GM20000 (cell line): ENCODE results near the gene LGALS8.

Experiments
- DNase-seq: peaks from one replicate; pipeline ENCODE4 v3.0.0; 2012; ENCODE audit warnings: low spot score
- TF ChIP-seq, protein P1 (sequence below): IDR thresholded peaks from 2 replicates; pipeline ENCODE4 v1.5.1; 2012; ENCODE audit warnings: mild to moderate bottlenecking, control low read depth; ENCODE audit errors: extremely low read depth, missing control alignments

LGALS8 gene

DNA sequence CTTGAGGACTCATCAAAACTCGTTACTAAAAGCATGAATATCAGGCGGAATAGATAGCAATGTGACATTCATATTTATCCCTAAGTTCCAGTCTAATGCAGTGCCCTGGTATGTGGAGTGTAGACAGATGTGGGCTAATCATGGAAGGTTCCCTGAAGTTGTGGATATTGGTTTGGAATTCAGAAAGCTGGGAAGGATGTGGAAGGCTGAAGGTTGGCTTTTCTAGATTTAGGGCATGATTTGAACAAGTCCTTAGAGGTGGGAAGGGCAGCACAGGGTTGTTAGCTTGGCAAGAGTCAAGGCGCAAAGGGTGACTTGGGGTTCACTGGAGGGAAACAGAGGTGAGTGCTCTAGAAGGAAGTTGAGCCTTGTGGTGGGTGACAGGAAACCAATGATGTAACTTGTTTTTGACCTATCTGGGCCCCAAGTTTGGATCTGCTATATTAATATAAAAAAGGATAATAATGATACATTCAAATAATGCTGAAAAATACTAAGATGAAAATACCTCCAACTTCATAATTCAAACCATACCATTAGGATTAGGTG, 21.9 kb downstream of the LGALS8 start:
- TF ChIP-seq, protein P1, sequence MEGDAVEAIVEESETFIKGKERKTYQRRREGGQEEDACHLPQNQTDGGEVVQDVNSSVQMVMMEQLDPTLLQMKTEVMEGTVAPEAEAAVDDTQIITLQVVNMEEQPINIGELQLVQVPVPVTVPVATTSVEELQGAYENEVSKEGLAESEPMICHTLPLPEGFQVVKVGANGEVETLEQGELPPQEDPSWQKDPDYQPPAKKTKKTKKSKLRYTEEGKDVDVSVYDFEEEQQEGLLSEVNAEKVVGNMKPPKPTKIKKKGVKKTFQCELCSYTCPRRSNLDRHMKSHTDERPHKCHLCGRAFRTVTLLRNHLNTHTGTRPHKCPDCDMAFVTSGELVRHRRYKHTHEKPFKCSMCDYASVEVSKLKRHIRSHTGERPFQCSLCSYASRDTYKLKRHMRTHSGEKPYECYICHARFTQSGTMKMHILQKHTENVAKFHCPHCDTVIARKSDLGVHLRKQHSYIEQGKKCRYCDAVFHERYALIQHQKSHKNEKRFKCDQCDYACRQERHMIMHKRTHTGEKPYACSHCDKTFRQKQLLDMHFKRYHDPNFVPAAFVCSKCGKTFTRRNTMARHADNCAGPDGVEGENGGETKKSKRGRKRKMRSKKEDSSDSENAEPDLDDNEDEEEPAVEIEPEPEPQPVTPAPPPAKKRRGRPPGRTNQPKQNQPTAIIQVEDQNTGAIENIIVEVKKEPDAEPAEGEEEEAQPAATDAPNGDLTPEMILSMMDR = no peak
- no peak for DNase-seq

DNA sequence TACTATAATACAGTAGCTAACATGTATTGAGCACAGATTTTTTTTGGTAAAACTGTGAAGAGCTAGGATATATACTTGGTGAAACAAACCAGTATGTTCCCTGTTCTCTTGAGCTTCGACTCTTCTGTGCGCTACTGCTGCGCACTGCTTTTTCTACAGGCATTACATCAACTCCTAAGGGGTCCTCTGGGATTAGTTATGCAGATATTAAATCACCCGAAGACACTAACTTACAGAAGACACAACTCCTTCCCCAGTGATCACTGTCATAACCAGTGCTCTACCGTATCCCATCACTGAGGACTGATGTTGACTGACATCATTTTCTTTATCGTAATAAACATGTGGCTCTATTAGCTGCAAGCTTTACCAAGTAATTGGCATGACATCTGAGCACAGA, 24.7 kb downstream of the LGALS8 start:
- TF ChIP-seq, protein P1 = no peak
- no peak for DNase-seq

DNA sequence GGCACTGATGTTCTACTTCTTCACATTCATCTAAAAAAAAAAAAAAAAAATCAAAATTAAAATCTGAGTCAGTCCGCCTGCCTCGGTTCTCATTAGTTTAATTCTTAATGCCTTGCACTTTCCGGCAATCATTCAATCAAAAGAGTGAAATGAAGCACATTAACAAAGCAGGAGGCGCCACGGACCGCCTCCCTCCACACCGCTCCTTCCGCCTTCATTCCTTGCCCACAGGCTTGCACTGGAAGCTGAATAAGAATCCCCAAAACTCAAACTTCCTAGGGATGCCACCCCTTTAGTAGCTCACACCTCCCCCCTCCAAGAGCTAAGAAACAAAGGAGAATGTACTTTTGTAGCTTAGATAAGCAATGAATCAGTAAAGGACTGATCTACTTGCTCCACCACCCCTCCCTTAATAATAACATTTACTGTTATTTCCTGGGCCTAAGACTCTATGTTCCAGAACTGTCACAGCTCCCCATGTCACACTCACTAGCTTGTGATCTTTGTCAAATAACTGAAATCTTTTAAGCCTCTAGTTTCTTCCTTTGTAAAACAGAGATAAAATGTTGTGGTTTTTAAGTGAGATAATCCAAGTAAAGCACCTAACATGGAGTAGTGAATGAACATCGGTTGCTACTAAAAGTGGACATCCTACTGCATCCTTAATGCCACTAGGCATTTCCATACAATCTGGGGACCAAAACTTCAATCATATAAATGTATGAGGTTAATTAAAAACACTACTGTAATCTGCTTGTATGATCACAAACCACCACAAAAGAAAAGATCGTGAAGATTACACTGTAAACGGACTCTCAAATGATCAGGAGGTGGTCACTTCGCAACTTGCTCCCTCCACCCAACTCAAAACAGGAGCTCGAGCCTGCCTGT, 27.4 kb downstream of the LGALS8 start:
- no peak for DNase-seq
- TF ChIP-seq, protein P1 = no peak

DNA sequence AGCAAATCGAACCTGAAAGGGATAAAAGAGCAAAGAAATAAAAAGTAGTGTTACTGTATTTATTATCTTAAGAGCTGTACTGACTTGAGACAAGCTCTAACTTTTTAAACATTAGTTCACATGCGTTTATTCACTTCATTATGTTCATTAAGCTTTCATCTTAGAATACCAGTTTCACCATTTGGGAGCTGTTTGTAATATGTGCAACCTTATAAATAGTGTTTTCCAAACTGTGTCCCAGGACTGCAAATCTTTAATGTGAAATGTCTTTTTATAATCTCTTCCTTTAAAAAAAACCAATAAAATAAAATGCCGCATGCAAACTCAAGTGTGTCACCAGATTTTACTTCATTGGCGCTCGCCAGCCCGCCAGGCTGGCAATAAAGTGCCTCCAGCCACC, 28.3 kb downstream of the LGALS8 start:
- TF ChIP-seq, protein P1 = no peak
- no peak for DNase-seq

DNA sequence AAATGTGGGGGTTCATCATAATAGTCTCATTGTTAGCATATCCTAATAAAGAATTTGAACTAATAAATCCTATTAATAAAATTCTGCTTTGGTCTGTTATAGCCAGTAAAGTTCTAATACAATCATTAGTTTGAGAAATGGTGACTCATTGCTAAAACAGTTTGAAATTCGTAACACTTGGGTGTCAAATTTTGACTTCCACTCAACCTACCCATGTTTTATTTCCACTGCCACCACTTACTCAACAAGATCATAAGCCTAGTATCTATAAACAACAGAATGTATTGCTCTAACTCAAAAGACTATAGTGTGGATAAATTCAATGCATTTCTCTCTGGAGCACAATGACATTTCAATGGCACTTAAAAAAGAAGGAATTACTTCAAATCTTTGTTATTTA, 29.1 kb downstream of the LGALS8 start:
- TF ChIP-seq, protein P1 = no peak
- no peak for DNase-seq

DNA sequence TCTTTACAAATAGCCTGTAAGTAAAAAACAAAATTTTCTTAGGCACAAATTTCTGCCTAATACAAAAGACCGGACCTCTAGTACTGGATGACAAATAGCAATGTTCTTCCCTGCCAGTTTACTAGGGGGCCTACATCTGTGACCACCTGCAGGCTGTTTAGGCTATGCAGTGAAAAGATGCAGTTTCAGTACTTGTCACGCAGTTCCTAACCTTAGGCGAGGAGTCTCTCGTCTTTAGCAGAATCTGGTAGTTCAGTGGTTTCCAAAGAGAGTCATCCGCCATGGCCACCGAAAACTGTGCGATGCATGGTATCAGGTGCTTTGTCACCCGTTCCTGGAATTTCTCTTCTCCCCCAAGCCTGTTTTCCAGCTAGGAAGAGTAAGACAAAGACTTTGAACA, 29.6 kb downstream of the LGALS8 start:
- no peak for DNase-seq
- TF ChIP-seq, protein P1 = no peak

DNA sequence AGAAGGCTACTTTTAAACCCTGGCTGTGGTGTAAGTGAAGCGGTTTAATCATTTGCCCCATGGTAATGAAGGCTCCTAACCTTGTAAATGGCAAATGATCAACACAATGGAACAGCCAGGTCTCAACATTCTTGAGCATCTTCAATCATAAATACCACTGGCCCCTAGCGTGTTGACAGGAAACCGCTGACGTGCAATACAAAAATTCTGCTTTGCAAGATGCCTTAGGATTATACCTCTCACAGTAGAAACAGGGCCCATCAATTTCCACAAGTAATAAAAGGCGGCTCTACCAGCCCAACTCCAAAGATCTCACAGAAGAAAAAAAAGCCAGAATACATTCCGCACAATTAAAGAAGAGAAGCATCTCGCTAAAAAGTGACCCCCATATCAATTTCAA, 32.8 kb downstream of the LGALS8 start:
- TF ChIP-seq, protein P1 = no peak
- DNase-seq = no peak
